ENCODE measurements around the gene FBLN1. TPM values are rescaled to one million over a fixed set of nuclear protein-coding genes. Genes with fewer than 3 reads are reported as not detected.

Gene FBLN1
- total RNA-seq, 1 donor from 2014 or later = 186 TPM

DNA sequence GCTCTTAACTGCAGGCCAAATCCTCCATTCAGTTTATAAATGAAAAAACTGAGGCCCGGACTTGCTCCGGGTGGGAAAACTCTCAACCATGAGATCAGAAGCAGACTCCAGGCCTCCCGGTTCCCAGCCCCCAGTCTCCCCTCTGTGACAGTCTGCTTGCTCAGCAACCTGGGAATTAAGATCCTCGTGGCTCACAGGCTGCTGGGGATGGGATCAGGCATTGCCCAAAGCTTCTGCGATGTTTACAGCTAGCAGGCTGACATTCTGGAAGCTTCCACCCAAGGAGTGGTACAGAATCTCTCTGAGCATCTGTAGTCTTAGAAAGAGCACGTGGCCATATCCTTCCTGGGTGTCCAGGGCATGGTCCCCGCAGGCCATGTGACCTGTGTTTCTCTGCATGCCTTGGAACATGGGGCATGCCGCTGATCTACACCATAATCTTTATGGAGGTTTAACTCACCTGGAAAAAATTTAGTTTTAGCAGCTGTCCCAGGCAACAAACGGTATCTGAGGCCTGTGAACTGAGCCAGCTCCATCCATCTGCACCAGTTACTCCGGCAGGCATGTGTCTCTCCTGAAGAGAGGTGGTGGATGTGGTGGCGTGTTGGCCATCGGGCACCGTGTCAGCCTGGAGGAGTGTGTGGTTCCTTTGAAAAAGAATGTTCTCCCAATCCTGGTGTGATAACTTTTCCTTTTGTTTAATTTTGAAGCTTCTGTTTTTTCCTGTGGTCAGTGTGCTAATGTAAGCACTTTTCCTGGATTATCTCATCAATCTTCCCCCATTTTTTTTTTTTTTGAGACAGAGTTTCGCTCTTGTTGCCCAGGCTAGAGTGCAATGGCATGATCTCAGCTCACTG lies 7.9 kb downstream of the FBLN1 start:
- H3K9me3 Mint-ChIP-seq (ENCODE audit: low read depth) = no peaks in the 10 kb centered on the region
- peaks cover 38% of the 10 kb centered on the region for H3K4me1 Mint-ChIP-seq (ENCODE audit: low read depth)
- DNase-seq (ENCODE audit: low spot score) = no peak
- peak overlapping the region; percentile 32 for H3K27ac Mint-ChIP-seq (ENCODE audit: unreplicated experiment)
- TF ChIP-seq, protein P1, sequence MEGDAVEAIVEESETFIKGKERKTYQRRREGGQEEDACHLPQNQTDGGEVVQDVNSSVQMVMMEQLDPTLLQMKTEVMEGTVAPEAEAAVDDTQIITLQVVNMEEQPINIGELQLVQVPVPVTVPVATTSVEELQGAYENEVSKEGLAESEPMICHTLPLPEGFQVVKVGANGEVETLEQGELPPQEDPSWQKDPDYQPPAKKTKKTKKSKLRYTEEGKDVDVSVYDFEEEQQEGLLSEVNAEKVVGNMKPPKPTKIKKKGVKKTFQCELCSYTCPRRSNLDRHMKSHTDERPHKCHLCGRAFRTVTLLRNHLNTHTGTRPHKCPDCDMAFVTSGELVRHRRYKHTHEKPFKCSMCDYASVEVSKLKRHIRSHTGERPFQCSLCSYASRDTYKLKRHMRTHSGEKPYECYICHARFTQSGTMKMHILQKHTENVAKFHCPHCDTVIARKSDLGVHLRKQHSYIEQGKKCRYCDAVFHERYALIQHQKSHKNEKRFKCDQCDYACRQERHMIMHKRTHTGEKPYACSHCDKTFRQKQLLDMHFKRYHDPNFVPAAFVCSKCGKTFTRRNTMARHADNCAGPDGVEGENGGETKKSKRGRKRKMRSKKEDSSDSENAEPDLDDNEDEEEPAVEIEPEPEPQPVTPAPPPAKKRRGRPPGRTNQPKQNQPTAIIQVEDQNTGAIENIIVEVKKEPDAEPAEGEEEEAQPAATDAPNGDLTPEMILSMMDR (IDR thresholded peaks at IDR 0.05) = no peak
- H3K4me3 Mint-ChIP-seq (ENCODE audit: unreplicated experiment) = no peak overlapping the region
- H3K36me3 Mint-ChIP-seq (ENCODE audit: low read depth) = no peaks in the 10 kb centered on the region
- no peaks in the 10 kb centered on the region for H3K27me3 Mint-ChIP-seq (ENCODE audit: low read depth)

DNA sequence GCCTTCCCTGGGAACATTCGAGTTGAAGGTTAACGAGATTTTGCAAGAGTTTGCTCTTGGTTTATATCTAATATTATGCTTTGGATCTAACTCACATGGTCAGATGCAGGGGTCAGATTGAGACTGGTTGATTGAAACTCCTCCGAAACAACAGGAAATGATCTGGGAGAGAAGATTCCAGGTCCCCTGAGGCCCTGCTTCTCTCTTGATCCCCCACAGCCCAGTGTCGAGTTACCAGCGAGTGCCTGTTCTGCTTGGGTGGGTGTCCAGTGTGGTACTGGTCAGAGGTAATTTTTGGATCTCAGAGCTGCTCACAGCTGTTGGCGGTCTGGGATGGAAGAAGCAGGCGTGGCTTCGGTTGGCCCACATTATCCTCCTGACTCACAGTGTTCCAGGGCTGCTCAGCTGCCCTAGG lies 9.2 kb downstream of the FBLN1 start:
- Mint-ChIP-seq H3K9me3 (ENCODE audit: low read depth) (no peaks in the 10 kb centered on the region), H3K27ac (ENCODE audit: unreplicated experiment) (peak overlapping the region; percentile 91), H3K4me3 (ENCODE audit: unreplicated experiment) (peak overlapping the region; percentile 13), H3K27me3 (ENCODE audit: low read depth) (no peaks in the 10 kb centered on the region), H3K36me3 (ENCODE audit: low read depth) (no peaks in the 10 kb centered on the region), H3K4me1 (ENCODE audit: low read depth) (peaks cover 51% of the 10 kb centered on the region)
- DNase-seq (ENCODE audit: low spot score) = no peak
- TF ChIP-seq, protein P1 (IDR thresholded peaks at IDR 0.05) = no peak

DNA sequence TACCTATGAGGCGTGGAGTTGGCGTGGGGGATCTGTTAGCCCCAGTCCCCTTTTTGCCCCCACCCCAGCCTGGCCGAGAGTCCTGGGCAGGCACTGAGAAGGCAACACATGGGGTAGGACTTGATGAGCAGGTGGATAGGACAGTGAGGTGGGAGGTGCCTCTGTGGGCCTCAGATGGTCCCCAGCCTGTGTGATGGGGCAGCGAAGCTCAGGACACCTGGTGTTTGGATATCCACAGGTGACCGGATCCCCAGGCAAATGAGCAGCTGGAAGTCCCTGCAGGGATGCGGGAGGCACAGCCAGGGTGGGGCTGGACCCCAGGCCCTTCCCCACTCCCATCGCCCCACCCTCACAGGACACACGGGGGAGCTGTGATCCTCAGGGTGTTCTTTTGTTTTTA lies 9.7 kb downstream of the FBLN1 start:
- Mint-ChIP-seq H3K27me3 (ENCODE audit: low read depth) (no peaks in the 10 kb centered on the region), H3K36me3 (ENCODE audit: low read depth) (no peaks in the 10 kb centered on the region), H3K27ac (ENCODE audit: unreplicated experiment) (peak overlapping the region; percentile 91), H3K4me1 (ENCODE audit: low read depth) (peaks cover 56% of the 10 kb centered on the region), H3K4me3 (ENCODE audit: unreplicated experiment) (no peak overlapping the region), H3K9me3 (ENCODE audit: low read depth) (no peaks in the 10 kb centered on the region)
- TF ChIP-seq, protein P1 (IDR thresholded peaks at IDR 0.05) = peak; percentile 23
- DNase-seq (ENCODE audit: low spot score) = no peak

DNA sequence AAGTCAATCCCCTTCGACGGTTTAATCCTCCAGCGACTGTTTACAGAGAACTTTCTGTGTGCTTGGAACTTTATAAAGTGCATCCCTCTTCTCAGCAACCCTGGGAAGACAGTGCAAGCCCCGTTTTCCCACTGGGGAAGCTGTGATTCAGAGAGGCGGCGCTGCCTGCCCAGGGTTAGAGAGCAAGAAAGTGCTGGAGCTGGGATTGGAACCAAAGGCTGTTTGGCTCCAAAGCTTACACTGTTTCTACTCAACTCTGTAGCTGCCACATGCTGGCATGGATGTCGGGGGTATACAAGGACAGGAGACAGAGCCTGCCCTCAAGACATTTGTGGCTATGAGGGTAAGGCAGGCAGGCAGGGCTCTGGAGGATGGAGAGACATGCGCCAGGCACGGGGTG lies 13.0 kb downstream of the FBLN1 start:
- Mint-ChIP-seq H3K27ac (ENCODE audit: unreplicated experiment) (peak overlapping the region; percentile 75), H3K36me3 (ENCODE audit: low read depth) (peaks cover 6% of the 10 kb centered on the region), H3K4me3 (ENCODE audit: unreplicated experiment) (no peak overlapping the region), H3K27me3 (ENCODE audit: low read depth) (no peaks in the 10 kb centered on the region), H3K9me3 (ENCODE audit: low read depth) (no peaks in the 10 kb centered on the region), H3K4me1 (ENCODE audit: low read depth) (peaks cover 65% of the 10 kb centered on the region)
- DNase-seq (ENCODE audit: low spot score) = no peak
- TF ChIP-seq, protein P1 (IDR thresholded peaks at IDR 0.05) = no peak

DNA sequence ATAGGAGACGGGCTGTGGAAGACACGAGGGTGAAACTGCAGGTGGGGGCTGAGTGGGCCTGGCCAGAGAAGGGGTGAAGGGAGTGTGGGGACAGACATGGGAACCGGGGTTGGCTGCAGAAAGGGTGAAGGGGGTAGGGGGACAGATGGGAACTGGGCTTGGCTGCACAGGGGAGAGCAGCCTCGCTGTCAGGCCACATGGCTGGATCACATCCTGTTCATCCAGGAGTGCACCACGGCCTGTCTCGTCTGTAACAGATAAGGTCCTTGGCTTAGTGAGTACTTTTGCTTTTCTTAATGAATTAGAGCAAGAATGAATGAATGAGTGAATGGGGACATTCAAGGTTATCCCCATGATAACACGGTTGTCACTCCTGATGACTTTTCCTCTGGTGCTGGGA lies 13.5 kb downstream of the FBLN1 start:
- Mint-ChIP-seq H3K4me3 (ENCODE audit: unreplicated experiment) (no peak overlapping the region), H3K4me1 (ENCODE audit: low read depth) (peaks cover 60% of the 10 kb centered on the region), H3K27me3 (ENCODE audit: low read depth) (no peaks in the 10 kb centered on the region), H3K36me3 (ENCODE audit: low read depth) (peaks cover 6% of the 10 kb centered on the region), H3K27ac (ENCODE audit: unreplicated experiment) (peak overlapping the region; percentile 75), H3K9me3 (ENCODE audit: low read depth) (no peaks in the 10 kb centered on the region)
- no peak for DNase-seq (ENCODE audit: low spot score)
- TF ChIP-seq, protein P1 (IDR thresholded peaks at IDR 0.05) = no peak

Measured in chondrocyte (in vitro differentiated cells).